GM18873 (cell line): Measurements from ENCODE around the gene CHORDC1.
"Not testable (repeated sequence)": the region's sequence is repeated elsewhere in the genome, so short reads cannot be mapped to it uniquely, and the experiment has no call there.

Experiments used
- ATAC-seq: cut with Tn5 transposase; IDR thresholded peaks from one replicate; pipeline ENCODE4 v1.9.1; 2021; ENCODE audit warnings: mild to moderate bottlenecking, moderate library complexity, moderate number of reproducible peaks; ENCODE audit not compliant: unreplicated experiment, low FRiP score

CHORDC1 gene

GRCh38 chr11:90218606-90219005, 4.2 kb downstream of the CHORDC1 start:
- no peak for ATAC-seq

GRCh38 chr11:90216611-90217010, 6.2 kb downstream of the CHORDC1 start:
- no peak for ATAC-seq

GRCh38 chr11:90213322-90213721, 9.5 kb downstream of the CHORDC1 start:
- no peak for ATAC-seq

GRCh38 chr11:90208857-90209256, 14.0 kb downstream of the CHORDC1 start:
- ATAC-seq = no peak

GRCh38 chr11:90207992-90208391, 14.9 kb downstream of the CHORDC1 start:
- not testable (repeated sequence) for ATAC-seq

GRCh38 chr11:90204832-90205646, 17.8 kb downstream of the CHORDC1 start:
- peak; percentile 86 for ATAC-seq

- no peak for ATAC-seq
These were observed 18.4 kb downstream of the CHORDC1 start for GRCh38 chr11:90204407-90204806.

GRCh38 chr11:90202342-90202741, 20.5 kb downstream of the CHORDC1 start:
- no peak for ATAC-seq

- ATAC-seq = no peak
These were observed 25.5 kb downstream of the CHORDC1 start for GRCh38 chr11:90197377-90197776.

GRCh38 chr11:90192869-90193582, 29.8 kb downstream of the CHORDC1 start:
- no peak for ATAC-seq

GRCh38 chr11:90189011-90189410, 33.8 kb downstream of the CHORDC1 start:
- no peak for ATAC-seq

GRCh38 chr11:90187839-90188238, 35.0 kb downstream of the CHORDC1 start:
- ATAC-seq = no peak

- no peak for ATAC-seq
These were observed 42.9 kb downstream of the CHORDC1 start for GRCh38 chr11:90179923-90180322.

- no peak for ATAC-seq
These were observed 44.1 kb downstream of the CHORDC1 start for GRCh38 chr11:90178751-90179150.

- no peak for ATAC-seq
These were observed 46.8 kb downstream of the CHORDC1 start for GRCh38 chr11:90176069-90176468.

- no peak for ATAC-seq
These were observed 51.5 kb downstream of the CHORDC1 start for GRCh38 chr11:90171359-90171758.

- ATAC-seq = no peak
These were observed 54.3 kb downstream of the CHORDC1 start for GRCh38 chr11:90168571-90168970.

- not testable (repeated sequence) for ATAC-seq
These were observed 55.1 kb downstream of the CHORDC1 start for GRCh38 chr11:90167704-90168103.

GRCh38 chr11:90166982-90167573, 55.8 kb downstream of the CHORDC1 start:
- ATAC-seq = not testable (repeated sequence)
